Measurements from ENCODE around the gene BCAN. TPM values are rescaled to one million over a fixed set of nuclear protein-coding genes. Genes with fewer than 3 reads are reported as not detected.

BCAN gene
- total RNA-seq, 4 donors from 2014 or later, result 0.50 to 5.0 (median 1.9) TPM; not detected in 1

- 83 to 96% methylated on average over 8 of the region's 8 CpGs for WGBS, 2 donors (ENCODE audit: low coverage in 1 of 2)
- peaks cover 0 to 9% (median 0%) of the 10 kb centered on the region in 3 donors for H3K4me1 ChIP-seq
- no peak for TF ChIP-seq CTCF (IDR thresholded peaks at IDR 0.05)
- no peak for TF ChIP-seq POLR2A (IDR thresholded peaks at IDR 0.05)
- TF ChIP-seq POLR2AphosphoS5 (IDR thresholded peaks at IDR 0.05), result no peak
- no peak for TF ChIP-seq EP300 (IDR thresholded peaks at IDR 0.05)
- no peaks in the 10 kb centered on the region for H3K9me3 ChIP-seq
- no peak overlapping the region for H3K4me3 ChIP-seq
- H3K27ac ChIP-seq, result no peak overlapping the region
- ATAC-seq, result no peak
- peaks cover 63% of the 10 kb centered on the region for H3K27me3 ChIP-seq
- peaks cover 0 to 17% of the 10 kb centered on the region in 2 donors for H3K36me3 ChIP-seq
These were observed 54.8 kb downstream of the BCAN start for GRCh38 chr1:156696755-156697154.

GRCh38 chr1:156697481-156697880 lies 55.6 kb downstream of the BCAN start:
- H3K36me3 ChIP-seq, result peaks cover 0 to 17% of the 10 kb centered on the region in 2 donors

GRCh38 chr1:156698995-156699394 lies 57.1 kb downstream of the BCAN start:
- Histone ChIP-seq H3K27ac (no peak overlapping the region), H3K9me3 (no peaks in the 10 kb centered on the region), H3K4me3 (no peak overlapping the region), H3K4me1 (peaks cover 0 to 8% (median 0%) of the 10 kb centered on the region in 3 donors), H3K27me3 (peaks cover 51% of the 10 kb centered on the region), H3K36me3 (peaks cover 0 to 17% of the 10 kb centered on the region in 2 donors)
- no peak for ATAC-seq
- TF ChIP-seq EP300 (IDR thresholded peaks at IDR 0.05) (no peak), POLR2AphosphoS5 (IDR thresholded peaks at IDR 0.05) (no peak), CTCF (IDR thresholded peaks at IDR 0.05) (no peak), POLR2A (IDR thresholded peaks at IDR 0.05) (no peak)
- WGBS, 2 donors (ENCODE audit: low coverage in 1 of 2), result 56% methylated on average over 1 of the region's 1 CpG; no CpG with 5 or more reads in 1 of the 2 donors

More at GRCh38 chr1:156697481-156697880, 55.6 kb downstream of the BCAN start:
- H3K9me3 ChIP-seq, result no peaks in the 10 kb centered on the region
- TF ChIP-seq POLR2AphosphoS5 (IDR thresholded peaks at IDR 0.05), result no peak
- no peak for TF ChIP-seq EP300 (IDR thresholded peaks at IDR 0.05)
- TF ChIP-seq POLR2A (IDR thresholded peaks at IDR 0.05), result no peak
- no peak for TF ChIP-seq CTCF (IDR thresholded peaks at IDR 0.05)
- H3K4me1 ChIP-seq, result peaks cover 0 to 6% (median 0%) of the 10 kb centered on the region in 3 donors
- ATAC-seq, result no peak
- WGBS, 2 donors (ENCODE audit: low coverage in 1 of 2), result 100% methylated on average over 1 of the region's 8 CpGs; no CpG with 5 or more reads in 1 of the 2 donors
- no peak overlapping the region for H3K4me3 ChIP-seq
- H3K27ac ChIP-seq, result no peak overlapping the region
- H3K27me3 ChIP-seq, result peaks cover 57% of the 10 kb centered on the region

- TF ChIP-seq EP300 (IDR thresholded peaks at IDR 0.05) (no peak), POLR2AphosphoS5 (IDR thresholded peaks at IDR 0.05) (no peak), POLR2A (IDR thresholded peaks at IDR 0.05) (no peak), CTCF (IDR thresholded peaks at IDR 0.05) (no peak)
- Histone ChIP-seq H3K4me1 (peaks cover 0 to 27% (median 19%) of the 10 kb centered on the region in 3 donors), H3K9me3 (no peaks in the 10 kb centered on the region), H3K36me3 (peaks cover 0 to 17% of the 10 kb centered on the region in 2 donors), H3K27ac (no peak overlapping the region), H3K4me3 (no peak overlapping the region), H3K27me3 (peaks cover 52% of the 10 kb centered on the region)
- WGBS, 2 donors (ENCODE audit: low coverage in 1 of 2), result 72 to 80% methylated on average over 1 to 2 of the region's 8 CpGs
- no peak for ATAC-seq
These were observed 59.0 kb downstream of the BCAN start for GRCh38 chr1:156700736-156701531.

Measured in gastroesophageal sphincter (tissue), 4 donors.